Osteocyte (in vitro differentiated cells): ENCODE measurements around the gene LONRF2. TPM values are rescaled to one million over a fixed set of nuclear protein-coding genes. Genes with fewer than 3 reads are reported as not detected.

Experiments used
- DNase-seq: peaks from one replicate; pipeline ENCODE4 v3.0.0; 2021; ENCODE audit warnings: mixed read lengths; ENCODE audit not compliant: unreplicated experiment; ENCODE audit errors: extremely low spot score
- H3K27ac Mint-ChIP-seq: one replicate; pipeline ENCODE4 v1.8.0; 2021; ENCODE audit warnings: mild to moderate bottlenecking, mixed read lengths; ENCODE audit not compliant: unreplicated experiment
- H3K27me3 Mint-ChIP-seq: one replicate; pipeline ENCODE4 v1.8.0; 2021; ENCODE audit warnings: mixed read lengths; ENCODE audit not compliant: unreplicated experiment
- H3K36me3 Mint-ChIP-seq: one replicate; pipeline ENCODE4 v1.8.0; 2021; ENCODE audit warnings: mixed read lengths; ENCODE audit not compliant: unreplicated experiment
- H3K4me1 Mint-ChIP-seq: one replicate; pipeline ENCODE4 v1.8.0; 2021; ENCODE audit warnings: mixed read lengths; ENCODE audit not compliant: unreplicated experiment
- H3K4me3 Mint-ChIP-seq: one replicate; pipeline ENCODE4 v1.8.0; 2021; ENCODE audit warnings: mild to moderate bottlenecking, moderate library complexity, mixed read lengths; ENCODE audit not compliant: unreplicated experiment
- H3K9me3 Mint-ChIP-seq: one replicate; pipeline ENCODE4 v1.8.0; 2021; ENCODE audit warnings: mixed read lengths; ENCODE audit not compliant: unreplicated experiment
- total RNA-seq: library from RNA; stranded (reverse); gene quantifications from 2 replicates; pipeline ENCODE4 v1.2.1, GENCODE V29; 2021
- TF ChIP-seq, protein P1 (sequence below): fragments of 200-600 bp; sonication (generic); IDR thresholded peaks from 2 replicates; pipeline ENCODE4 v1.5.0; 2021; ENCODE audit warnings: antibody characterized with exemption, mild to moderate bottlenecking, moderate library complexity

Gene LONRF2
- total RNA-seq, 1 donor from 2014 or later = 0.32 TPM

DNA sequence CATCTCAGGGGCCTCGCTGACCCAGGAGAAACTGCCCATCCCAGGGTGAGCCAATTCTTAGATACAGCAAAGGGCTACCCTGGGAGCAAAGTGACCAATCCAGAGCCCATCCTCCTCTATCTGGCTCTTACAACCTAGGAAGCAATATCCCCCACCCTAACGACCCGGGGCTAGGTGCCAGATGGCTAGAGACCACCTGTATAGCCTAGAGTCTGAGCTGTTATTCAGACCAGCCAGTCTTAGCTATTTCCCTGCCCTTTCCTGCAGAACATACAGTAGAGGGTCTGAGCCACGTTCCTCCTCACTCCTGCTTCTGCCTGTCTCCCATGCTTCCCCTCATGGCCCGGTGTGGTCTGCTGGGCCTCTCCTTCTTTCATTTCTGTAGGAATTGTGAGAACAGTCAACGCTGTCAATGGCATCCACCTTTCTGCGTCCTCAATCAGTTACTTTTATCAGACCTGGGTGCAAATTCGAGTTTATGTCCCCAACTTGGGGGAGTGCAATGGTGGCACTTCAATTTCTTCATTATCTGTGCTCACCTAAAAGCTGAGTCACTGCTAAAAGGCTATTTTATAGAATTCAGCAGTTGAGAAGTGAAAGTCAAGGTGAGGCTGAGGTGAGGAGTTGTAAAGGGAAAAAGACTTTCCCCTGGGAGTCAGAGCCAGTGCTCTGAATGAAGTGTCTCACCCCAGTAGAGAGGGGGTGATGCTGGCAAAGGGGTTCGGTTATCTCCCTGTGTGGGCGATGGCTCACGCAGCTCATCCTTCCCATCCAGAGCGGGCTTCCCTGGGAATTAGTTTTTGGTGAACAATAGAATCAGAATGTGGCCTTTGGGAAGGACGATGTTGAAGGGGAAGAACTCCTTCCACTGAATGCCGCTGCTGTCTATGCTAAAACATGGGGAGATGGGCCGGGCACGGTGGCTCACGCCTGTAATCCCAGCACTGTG lies 42.4 kb downstream of the LONRF2 start:
- H3K36me3 Mint-ChIP-seq = no peaks in the 10 kb centered on the region
- H3K4me1 Mint-ChIP-seq = no peaks in the 10 kb centered on the region
- H3K27ac Mint-ChIP-seq = no peak overlapping the region
- TF ChIP-seq, protein P1, sequence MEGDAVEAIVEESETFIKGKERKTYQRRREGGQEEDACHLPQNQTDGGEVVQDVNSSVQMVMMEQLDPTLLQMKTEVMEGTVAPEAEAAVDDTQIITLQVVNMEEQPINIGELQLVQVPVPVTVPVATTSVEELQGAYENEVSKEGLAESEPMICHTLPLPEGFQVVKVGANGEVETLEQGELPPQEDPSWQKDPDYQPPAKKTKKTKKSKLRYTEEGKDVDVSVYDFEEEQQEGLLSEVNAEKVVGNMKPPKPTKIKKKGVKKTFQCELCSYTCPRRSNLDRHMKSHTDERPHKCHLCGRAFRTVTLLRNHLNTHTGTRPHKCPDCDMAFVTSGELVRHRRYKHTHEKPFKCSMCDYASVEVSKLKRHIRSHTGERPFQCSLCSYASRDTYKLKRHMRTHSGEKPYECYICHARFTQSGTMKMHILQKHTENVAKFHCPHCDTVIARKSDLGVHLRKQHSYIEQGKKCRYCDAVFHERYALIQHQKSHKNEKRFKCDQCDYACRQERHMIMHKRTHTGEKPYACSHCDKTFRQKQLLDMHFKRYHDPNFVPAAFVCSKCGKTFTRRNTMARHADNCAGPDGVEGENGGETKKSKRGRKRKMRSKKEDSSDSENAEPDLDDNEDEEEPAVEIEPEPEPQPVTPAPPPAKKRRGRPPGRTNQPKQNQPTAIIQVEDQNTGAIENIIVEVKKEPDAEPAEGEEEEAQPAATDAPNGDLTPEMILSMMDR = no peak
- H3K9me3 Mint-ChIP-seq = no peaks in the 10 kb centered on the region
- no peak for DNase-seq
- no peak overlapping the region for H3K4me3 Mint-ChIP-seq
- peaks cover 73% of the 10 kb centered on the region for H3K27me3 Mint-ChIP-seq

DNA sequence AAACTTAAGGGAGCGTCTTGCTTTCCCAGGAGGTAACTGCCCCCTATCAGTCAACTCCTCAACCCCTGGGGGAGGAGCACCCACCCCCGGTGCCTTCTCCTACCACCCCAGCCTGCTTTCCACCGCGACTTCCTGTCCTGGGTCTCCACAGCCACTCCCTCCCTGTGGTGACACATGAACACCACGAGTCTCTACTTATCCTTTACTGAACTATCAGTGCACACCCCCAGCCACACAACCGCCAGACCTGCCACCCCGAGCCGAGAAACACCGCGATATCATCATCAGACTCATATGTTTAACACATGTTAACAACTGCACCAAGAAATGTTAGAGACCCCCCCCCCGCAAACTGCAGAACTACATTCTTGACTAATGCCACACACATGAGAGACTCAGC lies 43.3 kb downstream of the LONRF2 start:
- Mint-ChIP-seq H3K27me3 (peaks cover 72% of the 10 kb centered on the region), H3K27ac (no peak overlapping the region), H3K4me1 (no peaks in the 10 kb centered on the region), H3K4me3 (no peak overlapping the region), H3K36me3 (no peaks in the 10 kb centered on the region), H3K9me3 (no peaks in the 10 kb centered on the region)
- TF ChIP-seq, protein P1 = no peak
- no peak for DNase-seq

DNA sequence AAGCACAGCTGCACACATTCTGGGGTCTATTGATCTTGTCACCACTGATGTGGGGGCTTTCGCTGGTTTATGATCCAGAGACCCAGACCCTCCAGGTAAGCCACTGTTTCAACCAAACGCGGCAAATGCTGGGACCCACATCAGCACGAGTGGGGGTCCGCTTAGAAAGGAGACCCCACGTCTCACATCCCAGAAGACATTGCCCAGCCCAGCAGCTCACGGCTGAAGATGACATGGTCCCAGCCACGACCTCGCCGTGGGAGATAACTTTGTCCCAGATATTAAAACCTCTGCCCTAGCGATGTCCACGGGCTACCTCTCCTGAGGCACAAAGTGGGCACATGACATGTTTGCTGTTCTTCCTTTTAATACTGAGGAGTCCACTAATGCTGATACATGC lies 43.8 kb downstream of the LONRF2 start:
- H3K27me3 Mint-ChIP-seq = peaks cover 67% of the 10 kb centered on the region
- no peak for DNase-seq
- H3K36me3 Mint-ChIP-seq = no peaks in the 10 kb centered on the region
- TF ChIP-seq, protein P1 = no peak
- H3K4me1 Mint-ChIP-seq = no peaks in the 10 kb centered on the region
- no peak overlapping the region for H3K27ac Mint-ChIP-seq
- no peak overlapping the region for H3K4me3 Mint-ChIP-seq
- H3K9me3 Mint-ChIP-seq = no peaks in the 10 kb centered on the region

DNA sequence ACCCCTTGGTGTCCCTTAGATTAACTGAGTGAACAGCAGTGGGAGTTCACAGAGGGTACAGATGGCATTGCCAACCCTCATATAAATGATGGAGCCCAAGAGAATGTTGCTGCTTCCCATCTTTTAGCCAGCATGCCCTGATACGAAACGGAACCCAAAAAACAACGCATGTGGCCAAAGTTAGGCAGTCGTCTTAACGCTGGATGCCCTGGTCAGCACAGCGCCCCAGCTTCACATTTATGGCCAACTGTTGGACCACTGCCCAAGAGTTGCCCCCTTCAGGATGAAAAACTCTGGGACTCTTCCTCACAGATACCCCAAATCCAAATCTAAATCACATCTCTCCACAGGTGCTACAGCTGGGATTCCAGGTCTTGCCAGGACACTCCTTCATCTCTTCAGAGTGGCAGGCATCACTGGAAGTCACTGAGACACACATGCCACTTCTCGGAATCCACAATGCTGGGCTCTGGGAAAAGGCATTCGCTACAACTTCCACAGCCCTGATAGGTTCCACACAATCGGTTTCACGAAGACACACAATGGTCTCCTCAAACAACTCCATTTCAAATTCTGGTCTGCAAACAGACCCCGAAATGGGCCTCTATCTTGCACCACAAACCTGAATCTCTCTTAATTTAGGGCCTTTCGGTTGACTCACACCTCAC lies 44.6 kb downstream of the LONRF2 start:
- no peak for DNase-seq
- TF ChIP-seq, protein P1 = no peak
- Mint-ChIP-seq H3K4me3 (no peak overlapping the region), H3K4me1 (no peaks in the 10 kb centered on the region), H3K9me3 (no peaks in the 10 kb centered on the region), H3K27me3 (peaks cover 62% of the 10 kb centered on the region), H3K36me3 (no peaks in the 10 kb centered on the region), H3K27ac (no peak overlapping the region)

DNA sequence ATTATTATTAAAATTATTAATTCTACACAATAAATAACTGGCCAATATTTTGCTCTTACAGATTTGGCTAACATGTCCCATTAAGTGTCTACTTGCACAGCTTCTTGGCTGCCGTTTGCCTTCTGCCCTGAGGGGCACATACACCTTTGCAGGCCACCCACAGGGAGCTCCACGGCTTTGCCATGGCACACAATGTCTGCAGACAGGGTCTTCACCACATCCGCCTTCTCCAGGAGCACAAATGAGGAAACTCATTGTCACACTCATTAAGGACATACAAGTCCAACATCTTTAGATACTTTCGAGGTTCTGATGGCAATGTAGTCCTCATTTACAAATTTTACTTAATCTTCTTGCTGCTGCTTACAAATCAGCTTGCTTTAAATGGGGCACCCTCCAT lies 45.6 kb downstream of the LONRF2 start:
- Mint-ChIP-seq H3K36me3 (no peaks in the 10 kb centered on the region), H3K27ac (no peak overlapping the region), H3K4me3 (no peak overlapping the region), H3K27me3 (peaks cover 55% of the 10 kb centered on the region), H3K9me3 (no peaks in the 10 kb centered on the region), H3K4me1 (no peaks in the 10 kb centered on the region)
- DNase-seq = no peak
- TF ChIP-seq, protein P1 = no peak
